Activated CD4-positive, alpha-beta T cell treated with anti-CD3 and anti-CD28 coated beads, Interleukin-2, Interleukin-6, amounts not matched to agents 100 ng/mL and 50 ng/mL, durations not matched to agents 16 hours and 8 hours (primary cell): ENCODE data around the gene MACROD2.

ENCODE experiments used
- DNase-seq: peaks from one replicate; pipeline ENCODE4 v3.0.0-alpha.2; 2020

The MACROD2 gene

GRCh38 chr20:14726591-14726990 is 731.3 kb downstream of the MACROD2 start:
- no peak for DNase-seq

- no peak for DNase-seq
Measured at GRCh38 chr20:14727485-14728150, 732.3 kb downstream of the MACROD2 start.

- no peak for DNase-seq
Measured at GRCh38 chr20:14729390-14729789, 734.1 kb downstream of the MACROD2 start.

GRCh38 chr20:14732343-14732742 is 737.0 kb downstream of the MACROD2 start:
- no peak for DNase-seq

GRCh38 chr20:14732996-14733395 is 737.7 kb downstream of the MACROD2 start:
- no peak for DNase-seq

GRCh38 chr20:14740380-14740779 is 745.1 kb downstream of the MACROD2 start:
- no peak for DNase-seq

- no peak for DNase-seq
Measured at GRCh38 chr20:14741616-14742015, 746.3 kb downstream of the MACROD2 start.

GRCh38 chr20:14744723-14745122 is 749.4 kb downstream of the MACROD2 start:
- DNase-seq = no peak

- no peak for DNase-seq
Measured at GRCh38 chr20:14745830-14746229, 750.5 kb downstream of the MACROD2 start.

- no peak for DNase-seq
Measured at GRCh38 chr20:14751191-14751590, 755.9 kb downstream of the MACROD2 start.

- DNase-seq = no peak
Measured at GRCh38 chr20:14757728-14758127, 762.4 kb downstream of the MACROD2 start.

- DNase-seq = no peak
Measured at GRCh38 chr20:14758356-14758755, 763.0 kb downstream of the MACROD2 start.

- no peak for DNase-seq
Measured at GRCh38 chr20:14759979-14760378, 764.7 kb downstream of the MACROD2 start.

GRCh38 chr20:14761903-14762302 is 766.6 kb downstream of the MACROD2 start:
- DNase-seq = no peak

GRCh38 chr20:14764511-14765369 is 769.4 kb downstream of the MACROD2 start:
- no peak for DNase-seq

GRCh38 chr20:14765370-14765701 is 770.0 kb downstream of the MACROD2 start:
- DNase-seq = no peak

GRCh38 chr20:14773486-14773885 is 778.2 kb downstream of the MACROD2 start:
- no peak for DNase-seq

- no peak for DNase-seq
Measured at GRCh38 chr20:14775778-14776177, 780.5 kb downstream of the MACROD2 start.

GRCh38 chr20:14777591-14777990 is 782.3 kb downstream of the MACROD2 start:
- DNase-seq = no peak

GRCh38 chr20:14778096-14778495 is 782.8 kb downstream of the MACROD2 start:
- no peak for DNase-seq

GRCh38 chr20:14778875-14779274 is 783.6 kb downstream of the MACROD2 start:
- DNase-seq = no peak

- DNase-seq = no peak
Measured at GRCh38 chr20:14780508-14780907, 785.2 kb downstream of the MACROD2 start.

GRCh38 chr20:14782731-14783130 is 787.4 kb downstream of the MACROD2 start:
- DNase-seq = no peak

- no peak for DNase-seq
Measured at GRCh38 chr20:14783766-14784165, 788.5 kb downstream of the MACROD2 start.
